ENCODE results near the gene BTBD16.

The BTBD16 gene

DNA sequence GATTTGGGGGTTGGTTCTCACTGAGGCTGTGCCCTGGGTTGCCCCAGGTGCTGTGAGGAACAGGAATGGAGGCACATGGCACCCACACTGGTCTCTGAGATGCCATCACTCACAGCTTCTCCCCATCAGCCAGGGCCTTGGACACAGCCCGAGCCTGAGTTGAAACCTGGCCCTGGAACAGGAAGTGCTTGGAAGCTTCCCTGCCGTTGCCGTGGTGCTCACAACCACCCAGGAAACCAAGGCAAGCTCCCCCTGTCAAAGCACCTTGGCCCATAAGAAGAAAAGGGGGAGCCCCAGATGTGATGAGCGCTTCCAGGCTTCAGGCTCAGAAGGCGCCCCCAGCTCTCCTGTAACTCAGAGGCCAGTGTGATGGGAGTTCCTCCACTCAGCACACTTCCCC lies at the start of gene BTBD16:
BTBD16 (plus strand) TSS at position 221 of the 400 bp plus-strand sequence. CDS start 3,786 bp downstream, outside the sequence.
- peak in 1 of 56 donors; percentile 14 for DNase-seq

DNA sequence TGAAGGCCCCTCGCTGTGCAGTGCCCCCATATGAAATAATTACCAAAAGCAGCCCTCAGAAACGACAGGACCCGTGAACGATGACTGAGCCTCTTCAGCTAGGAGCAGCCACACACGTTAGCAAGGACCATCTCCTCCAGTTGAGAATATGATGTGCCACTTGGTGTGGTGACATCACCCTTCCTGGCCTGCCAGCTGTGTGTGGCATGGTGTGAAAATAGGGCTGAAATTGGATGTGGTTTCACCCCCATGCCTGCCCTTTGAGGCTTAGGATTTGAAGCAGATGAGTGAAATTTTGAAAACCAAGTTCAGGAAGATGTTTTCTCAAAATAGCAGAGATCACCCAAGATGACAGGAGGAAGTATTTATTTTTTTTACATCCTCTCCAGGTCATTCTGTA lies 49.1 kb upstream of the BTBD16 start:
- no peak for DNase-seq

DNA sequence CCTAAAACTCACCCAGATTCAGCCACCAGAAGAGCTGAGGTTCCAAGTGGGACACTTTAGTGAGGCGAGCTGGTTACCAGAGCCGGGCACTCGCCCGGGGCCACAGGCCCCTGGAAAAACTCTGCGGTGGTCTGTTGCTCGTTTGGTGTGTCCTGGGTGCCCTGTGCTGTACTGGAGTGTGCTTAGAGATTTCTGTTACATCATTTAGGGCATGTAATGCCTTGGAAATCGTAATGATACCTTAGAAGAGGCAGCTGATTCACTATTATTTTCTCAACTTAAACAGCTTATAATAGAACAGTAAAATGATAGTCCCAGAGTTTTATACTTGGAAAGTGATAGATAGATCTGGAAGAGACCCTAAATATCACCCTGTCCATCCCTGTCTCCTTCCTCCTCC lies 48.5 kb upstream of the BTBD16 start:
- DNase-seq, result no peak

DNA sequence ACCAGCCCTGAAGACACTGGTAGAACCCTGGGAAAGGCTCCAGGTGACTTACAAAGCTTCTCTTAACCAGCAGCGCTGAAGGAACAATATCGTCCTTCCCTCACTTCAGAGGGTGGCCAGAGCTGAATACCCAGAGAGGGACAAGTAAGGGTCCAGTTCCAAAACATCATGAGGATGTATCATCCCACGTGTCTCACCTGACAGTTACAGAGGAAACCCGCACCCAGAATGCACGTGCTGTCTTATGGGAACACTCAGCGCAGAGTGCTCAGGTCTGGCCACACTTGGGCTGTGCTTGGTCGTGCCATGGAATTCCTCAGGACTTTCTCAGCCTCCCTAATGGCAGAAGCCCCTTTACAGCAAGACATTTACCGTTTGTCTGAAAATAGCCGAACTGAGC lies 46.9 kb upstream of the BTBD16 start:
- DNase-seq, result no peak

DNA sequence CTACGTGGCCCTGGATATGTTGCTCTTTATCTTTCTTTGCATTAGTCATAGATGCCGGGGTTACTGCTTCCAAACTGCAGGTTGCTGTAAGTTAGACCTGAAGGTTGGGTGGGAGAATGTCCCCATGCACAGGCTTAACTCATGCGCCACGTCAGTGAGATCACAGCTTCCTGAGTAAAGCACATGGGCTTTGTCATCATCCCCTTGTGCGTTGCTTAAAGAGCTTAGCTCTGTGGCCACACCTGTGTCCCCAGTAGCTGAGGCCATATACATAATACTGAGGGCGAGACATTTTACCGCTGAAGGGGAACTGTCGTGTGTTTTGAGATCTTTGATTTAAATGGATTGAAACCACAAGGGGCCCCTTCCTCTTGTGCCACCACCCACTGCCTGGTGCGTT lies 45.8 kb upstream of the BTBD16 start:
- DNase-seq, result no peak

DNA sequence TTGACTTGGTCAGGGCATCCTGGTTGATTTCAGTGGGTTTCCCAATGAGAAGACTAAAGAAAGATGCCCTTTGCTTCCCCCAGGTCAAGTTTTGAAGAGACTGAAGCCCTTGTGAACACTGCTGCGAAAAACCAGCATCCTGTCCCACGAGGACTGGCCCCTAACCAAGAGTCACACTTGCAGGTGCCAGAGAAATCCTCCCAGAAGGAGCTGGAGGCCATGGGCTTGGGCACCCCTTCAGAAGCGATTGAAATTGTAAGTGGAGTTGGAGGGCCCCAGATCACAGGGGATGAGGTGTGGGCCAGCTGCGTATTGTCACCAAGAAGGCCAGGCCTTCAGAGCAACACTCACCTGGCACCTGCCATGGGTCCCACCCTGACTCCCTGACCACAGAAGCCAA lies 43.3 kb upstream of the BTBD16 start:
- DNase-seq, result no peak

DNA sequence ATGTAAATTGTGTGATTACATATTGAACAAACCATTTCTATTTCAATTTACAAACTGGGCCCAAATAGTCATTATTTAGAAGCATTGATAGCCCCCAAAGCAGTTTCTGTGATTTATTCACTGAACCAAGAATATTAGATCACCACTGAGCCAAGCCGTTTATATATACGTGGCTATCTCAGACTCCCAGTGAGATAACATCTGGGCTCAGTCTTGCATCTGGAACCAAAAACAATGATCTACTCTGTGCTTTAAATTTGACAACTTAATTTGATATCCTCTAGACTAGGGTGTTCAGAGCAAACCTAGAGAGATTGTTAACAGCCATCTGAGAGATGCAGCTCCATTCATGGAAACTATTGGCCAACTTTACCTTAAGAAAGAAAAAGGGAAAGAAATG lies 41.4 kb upstream of the BTBD16 start:
- no peak for DNase-seq

DNA sequence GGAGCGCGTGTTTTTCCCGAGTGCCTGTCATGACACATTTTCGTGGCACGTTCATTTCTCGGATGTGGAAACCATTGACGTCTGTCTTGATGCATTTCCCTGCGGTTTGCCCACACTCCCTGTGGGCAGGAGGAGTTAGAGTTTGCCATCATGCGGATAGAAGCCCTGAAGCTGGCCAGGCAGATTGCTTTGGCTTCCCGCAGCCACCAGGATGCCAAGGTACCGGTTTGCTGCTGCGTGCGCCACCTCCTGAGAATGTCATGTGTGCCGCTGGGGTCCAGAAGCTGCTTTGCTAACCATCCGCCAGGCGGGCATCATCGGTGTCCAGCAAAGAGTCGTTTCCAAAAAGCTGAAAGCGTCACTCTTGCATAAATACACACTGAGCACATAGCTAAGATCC lies 40.9 kb upstream of the BTBD16 start:
- peak in 1 of 56 donors; percentile 12 for DNase-seq

DNA sequence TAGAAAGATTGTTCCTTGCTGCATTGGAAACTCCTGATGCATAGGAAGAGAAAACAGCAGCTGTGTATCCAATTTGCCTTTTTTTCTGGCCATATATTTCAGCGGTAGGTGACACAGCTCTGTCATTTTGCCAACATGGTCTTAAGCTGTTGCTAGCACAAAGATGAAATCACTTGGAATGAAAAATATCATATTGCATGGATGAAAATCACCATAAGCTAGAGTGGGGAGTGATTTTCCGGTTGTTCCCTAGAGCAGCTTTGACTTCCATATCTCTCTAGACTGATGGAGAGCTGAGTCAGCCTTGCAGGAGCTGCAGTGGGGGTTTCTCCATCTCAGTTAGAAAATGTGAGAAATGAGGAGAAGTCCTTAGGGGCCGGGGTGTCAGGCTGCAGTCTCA lies 38.3 kb upstream of the BTBD16 start:
- no peak for DNase-seq

DNA sequence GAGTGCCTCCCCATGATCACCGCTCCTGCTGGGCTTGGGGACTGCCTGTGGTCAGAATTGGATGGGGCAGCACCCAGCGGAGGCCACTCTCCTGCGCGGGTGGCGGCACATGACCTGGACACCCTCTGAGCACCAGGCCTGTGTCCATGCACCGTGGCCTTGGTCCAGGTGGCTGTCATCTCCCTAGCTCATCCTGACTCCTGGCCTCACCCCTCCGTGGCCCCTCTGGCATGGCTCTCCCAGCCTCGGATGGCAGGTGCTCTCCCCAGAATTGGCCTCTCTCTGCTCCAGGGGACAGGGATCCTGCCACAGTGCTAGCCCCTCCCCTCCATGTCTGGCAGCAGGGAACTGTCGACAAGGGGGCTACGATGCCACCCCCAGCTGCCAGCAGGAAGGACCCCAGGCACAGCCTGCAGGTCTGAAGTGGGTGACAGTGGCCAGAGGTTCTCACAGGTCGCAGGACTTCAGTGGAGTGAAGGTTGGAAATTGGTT lies 37.2 kb upstream of the BTBD16 start:
- no peak for DNase-seq

DNA sequence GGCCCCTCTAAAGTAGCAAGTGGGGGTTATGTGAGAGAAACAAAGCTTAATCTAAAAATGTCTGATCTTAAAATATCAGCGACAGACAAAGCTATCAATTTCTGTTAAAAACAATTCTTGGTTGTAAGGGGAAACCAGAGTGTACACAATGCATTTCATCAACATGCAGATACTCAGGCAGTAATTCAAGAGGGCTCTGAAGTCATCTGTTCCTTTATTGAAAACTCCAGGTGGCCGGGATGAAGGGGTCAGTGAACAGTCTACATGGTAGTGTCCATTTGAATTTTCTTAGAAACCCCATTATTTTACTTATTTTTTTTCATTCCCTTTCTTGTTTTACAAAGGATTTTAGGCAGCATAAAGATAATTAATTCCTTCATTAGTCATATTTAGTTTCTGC lies 36.7 kb upstream of the BTBD16 start:
- DNase-seq, result no peak

DNA sequence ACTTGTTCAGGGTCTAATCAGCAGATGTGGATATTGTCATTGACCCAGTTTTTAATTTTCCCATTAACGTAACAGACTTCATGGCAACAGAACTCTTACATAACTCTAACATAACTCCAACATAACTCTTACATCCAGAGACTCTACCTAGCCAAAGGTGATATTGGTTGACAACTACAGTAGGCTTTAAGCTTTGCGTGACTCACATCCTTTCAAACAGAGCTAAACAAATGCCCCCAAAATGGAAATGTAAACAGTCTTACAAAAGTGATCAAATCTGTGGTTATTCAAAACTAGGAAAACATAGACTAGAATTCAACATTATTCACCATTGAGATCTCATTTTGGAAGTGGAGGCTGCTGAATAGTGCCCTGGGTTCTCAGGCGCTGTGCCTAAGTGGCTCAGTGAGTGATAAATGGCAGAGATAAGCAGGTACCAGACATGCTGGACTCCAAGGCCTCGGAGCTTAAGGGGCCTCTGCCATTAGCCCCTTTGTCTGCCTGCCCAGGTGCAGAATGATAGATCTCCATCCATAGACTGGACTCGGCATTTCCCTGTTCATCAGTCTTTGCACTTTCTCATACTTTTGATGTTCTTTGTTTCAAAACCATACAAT lies 34.3 kb upstream of the BTBD16 start:
- no peak for DNase-seq

DNA sequence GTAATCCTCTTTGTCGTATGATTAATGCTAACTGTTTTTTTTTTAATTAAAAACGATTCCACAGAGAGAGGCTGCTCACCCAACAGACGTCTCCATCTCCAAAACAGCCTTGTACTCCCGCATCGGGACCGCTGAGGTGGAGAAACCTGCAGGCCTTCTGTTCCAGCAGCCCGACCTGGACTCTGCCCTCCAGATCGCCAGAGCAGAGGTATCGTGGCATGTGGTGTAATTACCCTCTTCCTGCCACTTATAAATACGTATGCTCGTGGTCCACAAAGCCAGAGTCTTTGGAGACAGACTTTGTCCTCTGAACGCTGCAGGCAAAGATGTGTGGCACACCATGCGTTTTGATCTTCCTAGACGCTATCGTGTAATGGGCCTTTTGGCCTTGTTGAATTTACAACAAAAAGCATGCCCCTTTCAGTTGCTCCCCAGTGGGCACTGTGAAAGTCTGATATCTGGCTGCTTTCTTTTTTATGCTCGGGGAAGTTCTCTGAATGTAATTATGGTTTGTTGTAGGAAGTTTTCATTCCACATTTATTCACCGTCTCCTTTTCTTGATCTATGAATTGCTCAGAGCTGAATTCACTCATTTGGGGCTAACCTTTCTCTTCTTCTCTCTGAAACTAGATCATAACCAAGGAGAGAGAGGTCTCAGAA lies 33.6 kb upstream of the BTBD16 start:
- DNase-seq, result no peak

DNA sequence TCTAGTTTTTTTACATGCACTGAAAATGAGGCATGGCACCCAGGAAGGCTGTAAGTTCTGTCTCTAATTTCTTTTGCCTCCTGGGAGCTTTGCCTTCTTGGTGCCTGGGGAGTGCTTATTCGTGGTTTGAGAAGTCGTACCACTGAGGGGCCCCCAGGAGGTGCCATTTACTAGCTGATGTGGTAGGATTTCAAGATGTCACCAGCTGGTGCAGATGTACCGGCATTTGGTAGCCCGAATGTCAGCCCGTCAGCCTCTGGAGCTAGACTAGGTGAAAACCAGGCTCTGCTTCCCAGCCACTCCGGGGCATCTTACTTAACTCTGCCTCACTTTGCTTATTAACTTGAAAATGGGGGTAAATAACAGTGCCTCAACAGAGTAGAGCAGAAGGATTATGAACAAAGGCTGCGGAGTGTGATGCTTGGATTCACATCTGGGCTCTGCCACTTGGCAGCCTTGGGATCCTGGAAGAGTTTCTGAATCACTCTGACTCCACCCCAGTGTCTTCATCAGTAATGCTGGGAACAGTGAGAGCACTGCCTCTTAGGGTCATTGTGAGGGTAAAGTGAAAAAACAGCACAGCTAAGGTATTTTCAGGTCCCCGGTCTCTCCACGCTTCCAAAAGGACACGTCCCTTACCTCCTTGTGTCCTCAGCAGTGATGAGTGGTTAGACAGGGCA lies 31.4 kb upstream of the BTBD16 start:
- no peak for DNase-seq

DNA sequence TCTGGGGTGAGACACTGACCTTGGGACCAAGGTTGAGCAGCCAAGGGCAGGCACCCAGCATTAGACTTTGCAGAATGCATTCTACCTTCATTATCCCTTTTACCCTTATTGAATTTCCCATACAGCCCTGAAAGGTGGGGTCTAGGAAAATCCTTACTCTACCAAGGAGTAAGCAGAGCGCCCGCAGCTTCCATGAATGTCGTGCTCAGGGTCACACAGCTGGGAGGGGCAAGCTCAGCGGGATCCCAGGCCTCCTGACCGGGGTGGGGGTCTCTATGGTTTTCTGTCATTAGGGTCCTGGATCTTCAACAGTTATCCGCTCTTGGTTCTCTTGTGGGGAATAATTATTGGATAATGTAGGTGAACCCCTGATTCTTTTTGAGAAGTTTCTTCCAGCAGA lies 30.7 kb upstream of the BTBD16 start:
- DNase-seq, result no peak

DNA sequence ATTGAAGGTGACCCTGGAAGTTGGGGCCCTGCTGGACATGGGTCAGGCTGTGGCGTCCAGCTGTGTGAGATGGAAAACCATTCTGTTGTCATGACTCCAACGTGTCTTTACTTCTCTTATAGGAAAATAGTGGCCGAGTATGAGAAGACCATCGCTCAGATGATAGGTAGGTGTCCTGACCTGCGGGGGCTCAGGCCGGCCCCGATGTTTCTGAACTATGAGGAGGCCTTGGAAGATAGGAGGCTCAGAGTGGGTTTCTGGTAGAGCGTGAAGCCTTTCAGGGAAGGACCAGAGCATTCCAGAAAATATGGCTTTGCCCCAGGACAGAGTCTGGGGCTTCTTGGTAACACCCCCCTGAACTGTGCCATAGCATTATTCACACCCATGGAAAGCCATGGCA lies 29.3 kb upstream of the BTBD16 start:
- DNase-seq, result no peak

DNA sequence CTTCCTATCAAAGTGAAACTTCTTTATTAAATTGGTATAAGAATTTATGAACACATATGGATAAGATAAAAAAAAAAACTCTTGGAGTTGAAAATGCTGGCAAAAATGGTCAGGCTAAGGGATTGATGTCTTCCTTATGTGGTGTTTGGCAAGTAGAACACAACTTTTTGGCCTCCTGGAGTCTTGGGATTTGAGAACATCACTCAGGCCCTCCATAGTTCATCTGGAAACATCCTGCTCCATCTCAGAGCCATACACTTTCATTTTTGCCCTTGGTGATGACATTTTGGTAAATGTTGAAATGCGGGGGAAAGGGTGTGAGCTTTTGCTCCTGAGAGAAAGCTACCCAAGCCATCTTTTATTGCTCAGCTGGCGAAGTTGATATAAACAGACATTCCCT lies 27.5 kb upstream of the BTBD16 start:
- DNase-seq, result no peak

DNA sequence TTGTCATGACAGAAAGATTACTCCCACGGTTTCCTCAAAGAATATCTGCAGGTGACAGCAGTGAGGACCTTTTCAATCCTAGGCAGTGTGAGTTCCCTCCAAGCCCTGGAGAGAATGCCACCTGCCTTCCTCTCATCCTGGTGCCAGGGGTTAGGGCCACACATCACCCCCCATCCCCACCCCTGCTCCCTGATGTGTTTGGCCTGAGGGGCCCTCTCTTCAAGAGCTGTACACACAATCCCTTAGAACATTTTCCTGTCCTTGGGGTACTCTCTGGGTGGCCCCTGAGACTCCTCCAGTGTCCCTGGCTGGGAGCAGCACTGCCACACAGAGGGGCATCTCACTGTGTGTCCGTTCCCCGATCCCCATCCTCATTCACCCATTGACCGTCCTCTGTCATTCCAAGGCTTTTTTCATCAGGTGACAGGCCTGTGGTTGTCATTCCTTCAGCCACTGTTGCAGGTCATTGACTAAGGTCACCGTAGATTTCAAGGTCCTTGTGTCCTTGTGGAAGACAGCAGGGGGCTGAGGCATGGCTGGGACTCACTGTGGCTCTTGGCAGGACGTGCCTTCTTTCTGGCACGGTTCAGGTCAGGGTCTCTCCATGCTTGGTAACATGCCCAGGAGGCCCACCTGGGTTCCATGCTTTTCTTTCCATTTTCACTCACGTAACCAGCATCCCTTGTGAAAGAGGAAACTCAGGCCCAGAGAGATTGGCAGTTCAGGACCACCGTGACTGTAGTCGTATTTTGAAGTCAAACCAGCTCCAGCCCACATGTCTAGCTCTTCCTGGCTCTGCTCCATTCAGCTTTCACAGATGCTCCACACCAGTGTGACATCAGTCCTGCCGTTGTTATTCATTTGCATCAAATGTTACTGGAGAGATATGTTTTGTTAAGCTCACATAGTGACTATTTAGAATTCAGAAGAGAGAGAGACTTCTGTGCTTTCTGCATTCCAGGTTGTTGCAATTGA lies 26.8 kb upstream of the BTBD16 start:
- DNase-seq, result no peak

DNA sequence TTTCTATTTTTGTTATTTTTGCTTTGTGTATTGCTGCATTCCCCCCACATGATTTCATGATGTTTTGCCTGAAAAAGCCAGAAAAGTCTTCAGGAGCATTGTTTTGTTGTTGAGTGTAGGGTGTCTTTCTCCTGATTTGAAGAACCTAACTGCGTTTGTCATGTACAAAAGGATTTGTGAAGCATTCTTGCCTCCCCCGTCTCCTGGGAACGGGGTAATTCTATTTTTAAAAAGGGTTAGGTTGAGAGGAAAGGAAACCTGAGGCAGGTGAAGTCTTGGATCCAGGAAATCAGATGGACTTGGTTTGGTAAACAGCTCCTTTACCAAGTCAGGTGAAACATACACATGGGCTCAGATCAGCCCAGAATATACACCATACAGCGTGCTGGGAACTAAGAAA lies 26.0 kb upstream of the BTBD16 start:
- peak in 2 of 56 donors; percentile 15 to 17 for DNase-seq

DNA sequence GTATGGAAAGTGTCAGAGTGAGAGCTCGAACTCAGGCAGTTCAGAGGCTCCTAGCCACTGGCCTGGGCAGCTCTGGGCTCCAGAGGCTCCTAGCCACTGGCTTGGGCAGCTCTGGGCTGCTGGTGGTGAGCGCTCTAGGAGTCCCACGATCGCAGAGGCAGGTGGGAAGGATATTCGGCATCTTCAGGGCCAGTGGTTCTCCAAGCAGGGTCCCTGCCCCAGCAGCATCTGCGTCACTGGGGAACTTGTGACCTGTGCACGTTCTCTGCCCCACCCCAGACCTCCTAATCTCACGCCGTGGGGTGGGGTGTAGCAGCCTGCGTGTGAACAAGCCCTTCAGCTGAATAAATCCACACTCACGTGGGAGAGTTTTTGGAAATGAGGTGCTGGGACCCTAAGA lies 25.2 kb upstream of the BTBD16 start:
- DNase-seq, result no peak

DNA sequence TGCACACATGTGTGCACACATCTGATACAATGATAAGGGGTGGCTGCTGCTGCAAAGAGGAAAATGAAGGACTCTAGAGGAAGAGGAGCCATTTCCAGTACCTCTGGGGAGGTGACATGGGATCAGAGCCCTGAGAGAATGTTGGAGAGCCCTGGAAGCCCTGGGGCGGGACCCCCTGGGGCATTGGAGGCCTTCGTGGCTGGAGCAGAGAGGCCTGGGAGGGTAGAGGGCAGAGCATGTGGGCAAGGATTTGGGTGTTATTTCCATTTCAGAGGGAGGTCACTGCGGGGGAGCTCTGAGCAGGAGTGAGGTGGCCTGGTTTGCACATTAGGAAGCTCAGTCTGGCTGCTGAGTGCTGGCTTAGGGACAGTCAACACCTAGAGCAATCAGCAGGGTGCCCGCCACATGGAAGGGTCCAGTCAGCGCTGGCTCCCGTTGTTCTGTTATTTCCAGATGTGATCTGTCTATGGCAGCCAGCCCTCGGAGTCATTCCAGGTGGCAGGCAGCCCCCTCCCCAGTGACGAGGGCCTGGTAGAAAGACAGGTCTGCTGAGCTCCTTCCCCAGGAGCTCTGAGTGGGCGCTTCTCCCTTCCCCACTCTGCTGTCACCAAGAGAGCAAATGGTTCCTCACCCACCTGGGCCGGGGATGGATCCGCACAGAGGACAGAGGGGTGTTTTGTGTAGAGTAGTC lies 24.1 kb upstream of the BTBD16 start:
- no peak for DNase-seq

Data from nucleus accumbens (tissue), 56 donors.